ENCODE results near the gene SEMA3A. TPM values are rescaled to one million over a fixed set of nuclear protein-coding genes. Genes with fewer than 3 reads are reported as not detected.

Gene SEMA3A
- total and polyA plus RNA-seq, 2 of the 4 experiments (the other 2 are of a cell fraction): 31.2 to 213 TPM

GRCh38 chr7:84117304-84117703 is 77.3 kb downstream of the SEMA3A start:
- in situ Hi-C loops (cut with MboI; ENCODE audit: low sequenced_read_pairs): no loop called here
- no peak overlapping the region for H3K18ac ChIP-seq (ENCODE audit: low read depth, low read length)
- no TSS peak for BruUV-seq (replicated peaks)
- H3K4me3 ChIP-seq (ENCODE audit: insufficient read depth, low read depth, low read length): no peak overlapping the region
- POLR2A ChIA-PET (ENCODE audit: unreplicated experiment): no interaction called here
- H3K79me1 ChIP-seq (ENCODE audit: low read depth in 1 of 2, low read length in 2 of 2): peaks cover 13 to 58% of the 10 kb centered on the region in 2 experiments
- CTCF ChIA-PET: no interaction called here
- no peak overlapping the region for H2AFZ ChIP-seq (replicated peaks; ENCODE audit: low read length, poor library complexity)
- no peak overlapping the region for H3K27ac ChIP-seq (ENCODE audit: insufficient read depth, low read length)
- no peak overlapping the region for H2BK5ac ChIP-seq (ENCODE audit: low read depth, low read length, poor library complexity, severe bottlenecking)
- no peak overlapping the region for H2BK20ac ChIP-seq (ENCODE audit: low read depth, low read length)
- no peaks in the 10 kb centered on the region for H3K27me3 ChIP-seq (ENCODE audit: control insufficient read depth, insufficient read depth, low read length)
- no peak overlapping the region for H3K56ac ChIP-seq (ENCODE audit: extremely low read depth, insufficient read depth, low read length)
- H3K14ac ChIP-seq (replicated peaks; ENCODE audit: low read depth, low read length): no peak overlapping the region; the same call in 1 of the 2 replicates
- H4K20me1 ChIP-seq (ENCODE audit: insufficient read depth, low read length): no peaks in the 10 kb centered on the region
- no peak overlapping the region for H4K8ac ChIP-seq (ENCODE audit: low read depth in 2 of 2, low read length in 2 of 2)
- H3K9ac ChIP-seq (ENCODE audit: low read depth, low read length): no peak overlapping the region
- H3K4ac ChIP-seq (ENCODE audit: low read depth, low read length): no peak overlapping the region
- H3K9me3 ChIP-seq (ENCODE audit: control insufficient read depth, insufficient read depth, low read length): no peaks in the 10 kb centered on the region
- intact Hi-C loops (cut with micrococcal nuclease): no loop called here
- dilution Hi-C loops (cut with HindIII; ENCODE audit: low sequenced_read_pairs, unreplicated experiment): no loop called here
- ATAC-seq (ENCODE audit: low read depth) (no peak), DNase-seq (no peak)
- peaks cover 3% of the 10 kb centered on the region for H3K4me1 ChIP-seq (ENCODE audit: control insufficient read depth, insufficient read depth, low read length)
- H2AK9ac ChIP-seq (replicated peaks; ENCODE audit: low read depth, low read length, poor library complexity): no peak overlapping the region
- H4K5ac ChIP-seq (ENCODE audit: low read depth, low read length): no peak overlapping the region
- TF ChIP-seq RAD21 (IDR thresholded peaks at IDR 0.05; ENCODE audit: low read length): no peak
- no peak for TF ChIP-seq MXI1 (IDR thresholded peaks at IDR 0.05; ENCODE audit: borderline replicate concordance, low read depth, low read length)
- TF ChIP-seq CHD1 (IDR thresholded peaks at IDR 0.05; ENCODE audit: low read depth, low read length): no peak
- TF ChIP-seq MAFK (IDR thresholded peaks at IDR 0.05; ENCODE audit: low read depth, low read length): no peak
- no peak for TF ChIP-seq SMC3 (IDR thresholded peaks at IDR 0.05; ENCODE audit: low read depth, low read length)
- TF ChIP-seq BHLHE40 (IDR thresholded peaks at IDR 0.05; ENCODE audit: low read depth, low read length): no peak
- no peak for TF ChIP-seq FOS (IDR thresholded peaks at IDR 0.05; ENCODE audit: low read depth, low read length)
- TF ChIP-seq POLR2A (IDR thresholded peaks at IDR 0.05; ENCODE audit: low read depth, low read length): no peak
- no peak for TF ChIP-seq MAZ (IDR thresholded peaks at IDR 0.05; ENCODE audit: borderline replicate concordance, low read depth, low read length)
- no peak for TF ChIP-seq RFX5 (IDR thresholded peaks at IDR 0.05; ENCODE audit: low read depth, low read length)
- no peak overlapping the region for H3K23ac ChIP-seq (ENCODE audit: low read depth, low read length)
- no peak overlapping the region for H2AK5ac ChIP-seq (ENCODE audit: low read depth, low read length)
- no peak overlapping the region for H2BK15ac ChIP-seq (ENCODE audit: low read depth, low read length)
- H3K9me1 ChIP-seq (ENCODE audit: insufficient read depth, low read length): no peaks in the 10 kb centered on the region
- no peaks in the 10 kb centered on the region; the same call in 1 of the 2 replicates for H3K36me3 ChIP-seq (ENCODE audit: control insufficient read depth, insufficient read depth, low read length)
- no peak overlapping the region for H3K4me2 ChIP-seq (ENCODE audit: low read depth, low read length)
- H2BK120ac ChIP-seq (ENCODE audit: low read depth, low read length): no peak overlapping the region
- no peak overlapping the region for H4K91ac ChIP-seq (ENCODE audit: insufficient read depth, low read depth, low read length)
- WGBS, 2 experiments (ENCODE audit: extremely low coverage in 2 of 2, insufficient read length in 1 of 2): no CpG with 5 or more reads among the region's 6 CpGs
